HG03342 (cell line): ENCODE data around the gene SOX12.

Source experiments
- ATAC-seq: cut with Tn5 transposase; IDR thresholded peaks from one replicate; pipeline ENCODE4 v1.9.1; 2021; ENCODE audit warnings: mild to moderate bottlenecking, moderate library complexity; ENCODE audit not compliant: unreplicated experiment

SOX12 gene

DNA sequence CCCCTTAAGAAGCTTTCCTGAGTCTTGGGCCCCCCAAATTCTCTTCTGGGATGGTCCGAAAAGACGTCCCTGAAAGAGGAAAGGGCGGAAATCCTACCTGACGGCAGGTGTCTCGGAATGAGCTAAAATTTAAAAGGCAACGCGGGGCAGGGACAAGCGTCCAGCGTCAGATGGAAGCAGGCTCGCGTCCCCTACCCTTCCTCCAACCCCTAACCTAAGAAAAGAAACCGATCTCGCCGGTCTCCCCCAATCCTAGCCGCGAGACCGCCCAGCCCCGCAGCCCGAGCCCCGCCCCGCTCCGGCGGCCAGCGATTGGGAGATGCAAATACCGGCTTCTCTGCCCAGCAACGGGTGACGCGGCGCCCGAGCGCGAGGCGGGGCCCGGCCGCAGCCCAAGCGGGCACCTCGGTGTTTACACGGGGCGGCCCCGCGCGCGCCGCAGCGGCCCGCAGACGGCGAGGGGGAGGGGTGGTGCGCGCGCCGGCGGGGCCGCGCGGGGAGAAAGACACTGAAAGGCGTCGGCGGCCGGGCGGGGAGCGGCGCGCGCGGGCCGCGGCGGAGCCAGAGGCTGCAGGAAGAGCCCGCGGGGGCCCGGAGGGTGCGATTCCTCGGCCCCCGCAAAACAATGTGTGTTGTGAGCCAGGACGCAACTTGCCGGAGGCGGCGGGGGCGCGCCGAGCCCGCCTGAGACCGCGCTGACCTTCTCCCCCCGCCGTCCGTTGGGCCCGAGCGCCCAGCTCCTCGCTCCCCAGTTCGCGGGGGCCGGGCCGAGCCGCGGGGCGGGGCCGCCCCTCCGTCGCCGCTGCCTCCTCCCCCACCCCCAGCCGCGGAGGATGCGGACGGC is at the start of gene SOX12:
TSS of gene SOX12 (plus strand) at position 508 of the 844 bp plus-strand sequence. CDS start 373 bp downstream, outside the sequence.
- peak; percentile 70 for ATAC-seq

DNA sequence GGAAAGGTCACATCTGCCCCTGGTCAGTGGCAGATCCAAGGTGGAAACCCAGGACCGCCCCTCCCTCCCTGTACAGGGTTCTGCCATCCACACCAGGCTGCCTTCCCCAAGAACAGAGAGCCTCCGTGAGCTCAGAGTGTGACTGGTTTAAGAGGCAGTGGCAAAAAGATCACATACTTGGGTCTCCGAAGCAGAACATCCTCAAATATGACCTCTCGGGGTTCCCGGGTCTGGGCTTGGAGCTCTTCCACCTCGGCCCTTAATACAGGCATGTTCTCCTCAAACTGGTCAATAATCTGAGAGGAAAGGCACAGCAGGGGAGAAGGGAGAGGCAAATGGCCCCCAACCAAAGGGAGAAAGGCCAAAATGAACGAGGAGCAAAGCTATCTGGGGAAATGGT is 49.6 kb upstream of the SOX12 start:
- no peak for ATAC-seq

DNA sequence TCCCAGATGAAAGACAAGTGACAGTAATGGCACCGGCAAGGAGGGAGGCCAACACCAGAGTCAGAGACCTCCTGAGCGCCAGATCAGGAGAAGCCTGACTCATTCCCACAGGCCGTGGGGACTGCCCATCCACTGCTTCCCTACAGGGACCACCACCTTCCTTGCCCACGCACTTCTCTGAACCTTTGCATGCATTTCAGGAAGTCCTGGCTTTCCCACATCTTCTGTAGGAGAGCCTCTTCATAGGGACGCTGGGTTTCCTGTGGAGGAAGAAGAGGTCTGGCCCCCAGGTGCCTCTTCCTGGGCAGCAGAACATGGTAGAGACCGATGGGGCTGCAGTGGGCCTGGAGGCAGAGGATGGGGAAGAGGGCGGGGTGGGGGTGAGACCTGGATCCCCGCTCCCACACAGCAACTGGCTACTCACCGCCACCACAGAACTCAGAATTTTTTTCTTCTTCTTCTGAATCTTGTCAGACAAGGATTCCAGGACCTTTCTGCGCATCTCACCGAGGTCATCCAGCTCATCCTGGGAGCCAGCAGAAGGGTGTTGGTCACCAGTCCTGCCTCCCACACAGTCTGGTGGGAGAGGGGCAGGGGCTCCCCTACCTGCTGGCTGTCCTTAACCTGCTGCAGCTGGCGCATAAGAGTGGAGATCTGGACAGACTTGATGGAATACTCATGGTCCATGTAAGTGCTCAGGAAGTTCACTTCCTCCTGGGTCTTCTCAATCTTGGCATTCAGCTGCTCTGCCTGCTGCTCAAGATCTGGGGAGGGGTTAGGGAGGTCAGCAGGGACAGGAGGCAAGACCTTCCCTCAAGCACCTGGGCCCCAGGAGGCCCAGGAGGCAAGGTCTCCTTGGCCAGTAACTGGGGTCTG is 48.5 kb upstream of the SOX12 start:
- ATAC-seq, result no peak

DNA sequence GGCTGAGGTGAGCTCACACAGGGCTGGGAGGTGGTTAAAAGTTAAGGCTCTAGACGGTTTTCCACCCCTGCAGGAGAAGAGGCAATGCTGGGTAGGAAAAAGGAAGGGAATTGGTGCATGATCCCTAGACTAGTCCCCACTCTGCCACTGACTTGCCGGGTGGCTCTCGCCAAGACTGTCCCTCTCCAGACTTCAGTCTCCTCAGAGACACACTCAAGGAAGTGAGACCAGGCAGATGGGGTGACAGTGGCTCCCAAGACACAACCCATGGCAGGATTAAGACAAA is 47.9 kb upstream of the SOX12 start:
- ATAC-seq, result no peak

DNA sequence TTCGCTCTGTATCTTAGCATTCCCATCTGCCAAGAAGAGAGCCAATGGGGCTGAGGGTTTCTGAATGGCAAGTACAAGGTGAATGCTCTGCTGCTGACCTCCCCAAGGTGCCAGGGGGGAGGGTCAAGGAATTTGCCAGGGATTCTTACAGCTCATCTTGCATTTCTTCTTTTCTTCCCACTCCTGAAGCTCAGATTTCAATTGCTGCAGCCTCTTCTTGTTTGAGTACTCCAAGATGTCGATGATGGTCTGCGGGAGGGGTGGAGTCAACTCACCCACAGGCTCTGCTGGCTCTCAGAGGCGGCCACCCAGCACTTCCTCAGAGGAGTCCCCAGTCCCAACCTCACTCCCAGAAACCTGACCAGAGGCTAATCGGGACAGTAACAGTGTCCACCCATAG is 47.2 kb upstream of the SOX12 start:
- no peak for ATAC-seq

DNA sequence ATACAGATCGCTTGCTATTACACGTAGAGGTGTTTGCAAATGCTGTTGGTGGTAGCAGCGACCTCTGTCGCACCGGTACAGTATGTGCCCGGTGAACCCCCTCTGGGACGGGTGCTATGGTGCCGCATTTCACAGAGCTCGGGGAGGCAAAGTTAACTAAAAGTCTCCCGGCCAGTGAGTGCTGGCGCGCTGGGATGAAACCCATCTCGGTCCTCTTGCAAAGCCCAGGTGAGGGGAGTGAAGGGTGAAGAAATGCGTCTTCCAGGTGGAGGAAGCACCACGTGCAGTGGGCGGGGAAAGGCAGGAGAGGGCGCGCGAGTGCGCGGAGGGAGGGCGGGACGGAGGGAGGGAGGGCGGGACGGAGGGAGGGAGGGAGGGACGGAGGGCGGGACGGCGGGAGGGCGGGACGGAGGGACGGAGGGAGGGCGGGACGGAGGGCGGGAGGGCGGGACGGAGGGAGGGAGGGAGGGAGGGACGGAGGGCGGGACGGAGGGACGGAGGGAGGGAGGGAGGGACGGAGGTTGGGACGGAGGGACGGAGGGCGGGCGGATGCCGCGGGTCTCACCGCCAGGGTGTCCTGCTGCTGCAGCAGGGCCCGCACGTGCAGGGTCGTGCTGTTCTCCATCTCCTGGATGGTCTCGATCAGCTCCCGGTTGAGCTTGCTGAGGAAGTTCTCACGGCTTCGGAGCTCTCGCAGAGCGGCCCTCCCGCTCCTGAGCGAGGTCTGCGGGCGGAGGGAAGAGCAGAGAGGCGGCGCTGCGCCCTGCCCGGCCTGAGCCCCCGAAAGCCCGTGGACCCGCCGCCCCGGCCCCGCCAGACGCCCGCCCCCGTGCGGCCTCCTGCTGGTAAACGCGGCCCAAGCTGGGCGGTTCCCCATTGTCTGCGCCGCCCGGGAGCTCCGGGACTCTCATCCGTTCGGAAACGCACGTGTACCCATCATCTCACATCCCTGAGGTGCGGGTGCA is 46.5 kb upstream of the SOX12 start:
- no peak for ATAC-seq

DNA sequence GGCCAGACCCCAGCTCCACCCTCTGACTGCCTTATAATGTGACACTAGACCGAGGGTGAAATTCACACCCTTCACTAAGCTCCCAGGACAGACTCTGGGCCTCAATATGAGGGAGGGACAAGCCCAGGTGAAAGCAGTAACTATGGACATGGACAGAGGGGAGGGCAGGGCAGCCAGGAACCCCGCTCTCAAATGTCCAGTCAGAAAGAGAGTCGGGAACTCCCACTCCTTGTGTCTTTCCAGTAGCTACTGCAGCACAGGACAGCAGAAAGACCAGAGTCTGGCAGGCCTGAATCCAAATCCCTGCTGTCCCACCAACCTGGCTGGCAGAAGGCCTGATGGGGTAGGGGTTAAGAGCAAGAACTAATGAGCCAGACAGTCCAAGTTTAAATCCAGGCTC is 41.2 kb upstream of the SOX12 start:
- ATAC-seq, result no peak

DNA sequence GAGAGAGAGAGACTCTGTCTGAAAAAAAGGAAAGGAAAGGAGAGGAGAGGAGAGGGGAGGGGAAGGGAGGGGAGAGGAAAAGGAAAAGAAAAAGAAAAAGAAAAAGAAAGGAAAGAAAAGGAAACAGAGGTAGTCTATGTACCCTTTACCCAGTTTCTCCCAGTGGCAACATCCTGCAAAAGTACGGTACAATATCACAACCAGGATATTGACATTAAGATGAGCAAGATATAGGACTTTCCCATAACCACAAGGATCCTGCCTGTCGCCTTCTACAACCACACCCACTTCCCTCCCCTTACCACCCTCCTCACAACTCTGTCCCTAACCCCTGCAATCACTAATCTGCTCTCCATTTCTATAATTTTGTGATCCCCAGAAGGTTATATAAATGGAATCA is 38.8 kb upstream of the SOX12 start:
- no peak for ATAC-seq

DNA sequence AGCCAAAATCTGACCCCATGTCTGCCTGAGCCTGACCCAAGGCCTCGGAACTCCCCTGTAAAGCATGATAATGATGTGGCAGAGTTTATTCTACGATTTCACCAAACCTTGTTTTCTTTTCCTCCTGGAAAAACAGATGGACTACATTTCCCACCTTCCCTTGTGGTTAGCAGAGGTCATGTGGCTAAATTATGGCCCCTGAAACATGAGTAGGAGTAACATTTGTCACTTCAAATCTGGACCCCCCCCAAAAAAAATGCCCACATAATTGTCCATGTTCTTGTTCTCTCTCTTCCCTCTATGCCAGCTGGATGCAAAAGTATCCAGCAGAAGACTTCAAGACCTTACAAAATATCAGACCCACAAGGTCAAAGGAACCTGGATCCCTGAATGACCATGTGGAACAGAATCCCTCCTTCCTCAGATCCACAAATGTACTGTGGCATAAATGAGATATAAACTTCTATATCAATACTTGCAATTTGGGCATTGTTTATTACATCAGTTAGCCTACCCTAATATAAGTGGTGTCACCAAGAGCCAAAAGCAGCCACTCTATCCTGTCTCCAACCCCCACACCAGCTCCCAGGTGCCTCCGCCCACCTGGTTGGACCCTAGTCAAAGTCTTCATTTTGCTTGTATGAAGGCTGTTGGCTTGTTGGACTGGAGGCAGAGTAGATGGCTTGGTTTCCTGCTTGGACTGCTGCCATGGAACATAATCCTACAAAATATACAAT is 36.2 kb upstream of the SOX12 start:
- ATAC-seq, result no peak

DNA sequence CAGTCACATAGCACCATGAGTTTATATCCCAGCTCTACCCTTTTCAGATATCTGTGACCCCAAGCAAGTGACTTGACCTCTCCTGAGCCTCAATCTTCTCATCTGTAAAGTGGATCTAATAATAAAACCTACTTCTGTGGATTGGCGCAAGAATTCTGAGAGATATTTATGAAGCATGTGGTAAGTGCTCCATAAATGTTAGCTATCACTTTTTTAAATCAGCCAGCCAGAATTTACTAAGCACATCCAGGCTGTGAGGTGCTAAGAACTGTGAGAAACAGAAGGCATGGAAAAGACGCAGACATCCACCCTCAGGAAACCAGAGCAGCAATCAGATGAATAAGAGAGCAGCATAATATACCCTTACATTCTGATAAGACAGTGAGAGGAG is 35.7 kb upstream of the SOX12 start:
- ATAC-seq, result no peak

DNA sequence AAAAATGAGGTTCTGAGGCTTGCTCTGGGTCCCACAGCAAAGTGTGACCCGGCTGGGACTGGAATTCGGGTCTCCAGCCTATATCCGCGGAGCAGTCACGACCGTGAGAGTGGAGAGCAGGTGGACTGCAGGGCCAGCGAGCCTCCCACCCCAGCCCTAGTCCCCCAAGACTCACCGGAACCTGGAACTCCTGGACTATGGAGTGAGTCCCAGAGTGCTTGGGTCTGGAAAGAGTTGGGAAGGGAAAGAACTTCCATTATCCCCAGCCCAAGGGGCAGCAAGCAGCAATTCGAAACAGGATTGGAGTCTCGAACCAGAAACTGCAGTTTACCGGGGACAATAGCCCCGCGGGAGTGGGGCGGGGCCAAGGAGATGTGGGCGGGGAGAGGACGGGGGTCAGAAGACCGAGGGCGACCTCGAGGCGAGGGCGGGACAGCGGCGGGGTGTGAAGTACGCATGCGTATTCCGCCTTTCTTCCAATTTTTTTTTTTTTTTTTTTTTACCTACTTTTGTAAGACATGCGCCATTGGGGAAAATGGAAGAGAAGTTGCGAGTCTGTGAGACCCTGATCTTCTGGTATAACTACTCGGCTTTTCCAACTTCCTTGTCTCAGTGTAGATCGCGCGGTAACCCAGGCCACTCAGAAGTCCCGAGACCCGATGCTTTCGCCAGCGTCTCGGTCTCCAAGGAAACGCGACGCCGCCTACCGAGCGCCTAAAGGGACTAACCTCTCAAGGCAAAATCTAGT is 35.1 kb upstream of the SOX12 start, which contains the start of gene C20orf96:
TSS of gene C20orf96 (minus strand) at position 667 of the 748 bp plus-strand sequence. CDS start at position 527, 140 bp downstream.
- peak; percentile 88 for ATAC-seq

DNA sequence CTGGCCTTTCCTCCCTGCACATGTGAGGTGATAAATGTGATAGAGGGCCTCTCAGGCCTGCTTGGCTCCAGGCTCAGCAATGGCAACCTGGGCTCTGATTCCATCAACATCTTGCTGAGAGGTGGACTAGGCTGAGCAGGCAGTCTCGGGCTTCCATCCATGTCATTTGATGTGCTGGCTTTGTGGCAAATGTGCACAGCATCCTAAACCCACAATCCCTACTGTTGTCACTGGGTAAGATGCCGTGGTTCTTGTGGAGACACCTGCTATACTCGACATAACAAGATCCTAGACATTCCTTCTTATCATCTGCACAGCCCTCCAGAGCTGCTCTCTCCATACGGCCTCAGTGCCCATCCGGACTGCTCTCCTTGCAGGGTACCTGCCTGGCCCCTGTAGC is 30.8 kb upstream of the SOX12 start:
- ATAC-seq, result no peak

DNA sequence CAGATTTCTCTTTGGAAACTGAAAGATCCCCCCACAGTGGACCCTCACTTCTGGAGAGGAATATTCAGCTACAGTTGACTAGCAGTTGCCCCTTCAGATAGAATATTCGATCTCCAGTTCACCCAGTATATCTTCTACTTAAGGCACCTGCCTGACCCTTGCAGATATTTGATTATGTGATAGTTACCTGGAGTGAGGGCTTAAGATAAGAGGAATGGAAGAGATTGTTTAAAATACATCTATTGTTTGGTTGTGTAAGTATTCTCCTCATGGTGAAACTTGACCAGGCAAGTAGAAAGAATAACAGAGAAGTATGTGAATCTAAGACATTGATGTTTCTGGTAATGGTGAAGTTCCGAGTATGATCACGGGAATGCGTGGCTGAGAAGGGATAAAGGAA is 29.5 kb upstream of the SOX12 start:
- ATAC-seq, result no peak

DNA sequence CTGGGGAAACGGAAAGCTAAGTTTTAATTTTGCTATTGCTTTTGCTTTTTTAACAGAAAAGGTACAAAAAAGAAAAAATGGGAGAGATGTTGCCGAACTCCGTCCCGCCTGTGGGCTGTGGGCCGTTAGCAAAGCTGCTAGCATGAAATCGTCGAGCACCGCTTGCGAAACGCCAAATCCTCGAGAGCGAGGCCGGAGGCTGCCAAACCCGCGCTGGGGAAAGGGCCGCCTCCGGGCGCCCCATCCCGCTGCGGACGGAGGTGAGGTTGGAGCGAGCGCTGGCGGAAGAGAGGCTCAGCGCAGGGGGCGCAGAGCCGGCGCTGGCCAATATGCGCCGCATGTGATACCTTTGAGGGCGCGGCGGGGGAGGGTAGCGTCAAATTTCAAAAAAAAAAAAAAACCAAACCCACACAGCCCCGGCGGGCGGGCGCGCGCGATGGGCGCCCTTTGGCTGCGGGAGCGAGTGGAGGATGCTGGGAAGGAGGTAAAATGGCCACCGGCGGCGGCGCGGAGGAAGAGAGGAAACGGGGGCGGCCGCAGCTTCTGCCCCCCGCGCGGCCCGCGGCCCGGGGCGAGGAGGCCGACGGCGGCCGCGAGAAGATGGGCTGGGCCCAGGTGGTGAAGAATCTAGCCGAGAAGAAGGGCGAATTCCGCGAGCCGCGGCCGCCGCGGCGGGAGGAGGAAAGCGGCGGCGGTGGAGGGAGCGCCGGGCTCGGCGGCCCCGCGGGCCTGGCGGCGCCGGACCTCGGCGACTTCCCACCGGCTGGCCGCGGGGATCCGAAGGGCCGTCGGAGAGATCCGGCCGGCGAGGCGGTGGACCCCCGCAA is 28.0 kb upstream of the SOX12 start, which contains the start of gene ZCCHC3:
TSS of gene ZCCHC3 (plus strand) at position 473 of the 827 bp plus-strand sequence. CDS start at position 490, 17 bp downstream.
- ATAC-seq, result peak; percentile 75

DNA sequence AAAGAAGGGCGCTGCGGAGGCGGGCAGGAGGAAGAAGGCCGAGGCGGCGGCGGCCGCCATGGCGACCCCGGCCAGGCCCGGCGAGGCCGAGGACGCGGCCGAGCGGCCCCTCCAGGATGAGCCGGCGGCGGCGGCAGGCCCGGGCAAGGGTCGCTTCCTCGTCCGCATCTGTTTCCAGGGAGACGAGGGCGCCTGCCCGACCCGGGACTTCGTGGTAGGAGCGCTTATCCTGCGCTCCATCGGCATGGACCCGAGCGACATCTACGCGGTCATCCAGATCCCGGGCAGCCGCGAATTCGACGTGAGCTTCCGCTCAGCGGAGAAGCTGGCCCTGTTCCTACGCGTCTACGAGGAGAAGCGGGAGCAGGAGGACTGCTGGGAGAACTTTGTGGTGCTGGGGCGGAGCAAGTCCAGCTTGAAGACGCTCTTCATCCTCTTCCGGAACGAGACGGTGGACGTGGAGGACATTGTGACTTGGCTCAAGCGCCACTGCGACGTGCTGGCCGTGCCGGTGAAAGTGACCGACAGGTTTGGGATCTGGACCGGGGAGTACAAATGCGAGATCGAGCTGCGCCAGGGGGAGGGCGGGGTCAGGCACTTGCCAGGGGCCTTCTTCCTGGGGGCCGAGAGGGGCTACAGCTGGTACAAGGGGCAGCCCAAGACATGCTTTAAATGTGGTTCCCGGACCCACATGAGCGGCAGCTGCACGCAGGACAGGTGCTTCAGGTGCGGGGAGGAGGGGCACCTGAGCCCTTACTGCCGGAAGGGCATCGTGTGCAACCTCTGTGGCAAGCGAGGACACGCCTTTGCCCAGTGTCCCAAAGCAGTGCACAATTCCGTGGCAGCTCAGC is 27.2 kb upstream of the SOX12 start:
- peak; percentile 20 for ATAC-seq

DNA sequence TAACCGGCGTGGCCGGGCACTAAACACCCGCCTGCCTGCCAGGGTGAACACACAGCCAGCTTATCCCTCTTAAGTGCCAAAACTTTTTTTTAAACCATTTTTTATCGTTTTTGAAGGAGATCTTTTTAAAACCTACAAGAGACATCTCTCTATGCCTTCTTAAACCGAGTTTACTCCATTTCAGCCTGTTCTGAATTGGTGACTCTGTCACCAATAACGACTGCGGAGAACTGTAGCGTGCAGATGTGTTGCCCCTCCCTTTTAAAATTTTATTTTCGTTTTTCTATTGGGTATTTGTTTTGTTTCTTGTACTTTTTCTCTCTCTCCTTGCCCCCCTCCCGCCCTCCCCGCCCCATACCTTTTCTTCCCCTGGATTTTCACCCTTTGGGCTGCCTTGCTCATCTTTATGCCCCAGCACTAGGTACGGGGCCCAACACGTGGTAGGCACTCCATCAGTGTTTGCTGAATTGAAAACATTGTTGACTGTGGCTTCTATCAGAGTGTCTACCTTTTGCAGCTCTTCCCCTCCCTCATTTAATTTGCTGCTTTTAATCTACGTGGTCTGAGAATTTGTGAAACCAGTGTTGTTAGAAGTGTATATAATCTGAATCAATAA is 26.5 kb upstream of the SOX12 start:
- no peak for ATAC-seq

DNA sequence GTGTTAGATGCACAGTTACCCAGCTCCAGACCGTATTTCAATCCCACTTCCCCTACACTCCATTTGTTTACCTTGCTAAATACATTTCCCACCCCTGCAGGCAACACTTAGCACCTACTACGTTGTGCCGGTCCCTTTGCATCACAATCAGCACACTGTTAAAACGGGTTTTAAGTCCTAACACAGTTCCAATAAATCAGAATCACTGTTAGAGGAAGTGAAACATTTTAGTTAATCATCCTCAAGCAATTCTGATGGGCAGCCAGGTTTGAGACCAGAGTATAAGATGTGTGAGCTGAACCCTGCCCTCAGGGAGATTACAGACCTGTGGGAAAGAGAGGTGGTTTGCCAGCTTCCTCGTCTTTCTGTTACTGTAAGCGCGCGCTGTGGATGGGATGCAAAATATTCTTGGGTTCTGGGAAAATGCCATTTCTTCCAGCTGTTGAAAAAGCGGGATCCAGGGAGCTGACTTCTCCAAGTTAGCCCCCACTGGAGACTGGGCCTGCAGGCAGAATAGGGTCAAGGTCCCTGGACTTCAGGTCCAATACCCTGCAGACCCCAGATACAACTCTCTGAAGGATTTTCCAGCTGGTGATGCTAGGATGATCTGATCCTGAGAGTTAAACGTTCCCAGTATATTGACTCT is 24.9 kb upstream of the SOX12 start:
- ATAC-seq, result no peak
